GM23248 (cell line): ENCODE measurements around the gene GFRA1. TPM values are rescaled to one million over a fixed set of nuclear protein-coding genes. Genes with fewer than 3 reads are reported as not detected.
A peak's percentile ranks its signal among the peaks of the same experiment; 100 is the strongest.

Experiments
- DNase-seq: peaks from one replicate; pipeline ENCODE4 v3.0.0-alpha.2; 2015
- H2AFZ ChIP-seq: fragments of 200-600 bp; sonication (generic); 2 replicates; pipeline ENCODE4 v1.6.1; 2016; ENCODE audit warnings: antibody characterized with exemption
- H3F3A ChIP-seq: fragments of 200-600 bp; sonication (generic); 2 replicates; pipeline ENCODE4 v1.6.1; 2016; ENCODE audit warnings: mild to moderate bottlenecking, antibody characterized with exemption, mixed run types; ENCODE audit not compliant: insufficient read depth
- H3K27ac ChIP-seq: fragments of 200-600 bp; sonication (generic); 2 replicates; pipeline ENCODE4 v1.5.1; 2016; ENCODE audit warnings: mild to moderate bottlenecking
- H3K27me3 ChIP-seq: fragments of 200-600 bp; sonication (generic); replicated peaks from 2 replicates; pipeline ENCODE4 v1.6.1; 2016; ENCODE audit warnings: mild to moderate bottlenecking; ENCODE audit not compliant: insufficient read depth
- H3K36me3 ChIP-seq: fragments of 200-600 bp; sonication (generic); 2 replicates; pipeline ENCODE4 v1.6.1; 2016; ENCODE audit warnings: low read depth, mild to moderate bottlenecking
- H3K4me1 ChIP-seq: fragments of 200-600 bp; sonication (generic); 2 replicates; pipeline ENCODE4 v1.6.1; 2016; ENCODE audit warnings: mild to moderate bottlenecking; ENCODE audit not compliant: insufficient read depth
- H3K4me2 ChIP-seq: fragments of 200-600 bp; sonication (generic); one replicate; pipeline ENCODE4 v1.6.1; 2016; ENCODE audit warnings: mild to moderate bottlenecking; ENCODE audit not compliant: unreplicated experiment
- H3K4me3 ChIP-seq: fragments of 200-600 bp; sonication (generic); 2 replicates; pipeline ENCODE4 v1.5.1; 2016; ENCODE audit warnings: mild to moderate bottlenecking
- H3K79me2 ChIP-seq: fragments of 200-600 bp; sonication (generic); 2 replicates; pipeline ENCODE4 v1.6.1; 2016; ENCODE audit warnings: mild to moderate bottlenecking; ENCODE audit not compliant: insufficient read depth
- H3K9ac ChIP-seq: fragments of 200-600 bp; sonication (generic); 2 replicates; pipeline ENCODE4 v1.6.1; 2016; ENCODE audit warnings: mild to moderate bottlenecking
- H3K9me2 ChIP-seq: fragments of 200-600 bp; sonication (generic); 2 replicates; pipeline ENCODE4 v1.6.1; 2016; ENCODE audit warnings: mixed run types, mild to moderate bottlenecking, moderate library complexity; ENCODE audit not compliant: insufficient read depth
- H3K9me3 ChIP-seq: fragments of 200-600 bp; sonication (generic); one replicate; pipeline ENCODE4 v1.6.1; 2017; ENCODE audit warnings: low read depth
- H4K20me1 ChIP-seq: fragments of 200-600 bp; sonication (generic); 2 replicates; pipeline ENCODE4 v1.6.0; 2016; ENCODE audit not compliant: insufficient read depth
- EZH2 ChIP-seq: fragments of 200-600 bp; sonication (generic); IDR thresholded peaks from 2 replicates; pipeline ENCODE4 v1.6.1; 2018; ENCODE audit warnings: antibody characterized with exemption, mild to moderate bottlenecking; ENCODE audit not compliant: insufficient read depth, poor library complexity, severe bottlenecking
- EZH2phosphoT487 ChIP-seq: fragments of 200-600 bp; sonication (generic); IDR thresholded peaks from 2 replicates; pipeline ENCODE4 v1.6.1; 2018; ENCODE audit warnings: antibody characterized with exemption, moderate library complexity, mild to moderate bottlenecking, low read depth; ENCODE audit not compliant: insufficient read depth
- WGBS, 2 experiments: methylation state at CpG; one replicate each; pipeline ENCODE4 v1.1.6; 2015 to 2017; ENCODE audit warnings: low lambda C conversion rate in 2 of 2, low coverage in 1 of 2; ENCODE audit errors: missing lambda C conversion rate in 2 of 2; 5-methylcytosine and 5-hydroxymethylcytosine counted together
- in situ Hi-C: fragments of 300-500 bp; cut with MboI; formaldehyde crosslinking; loops from 2 replicates; pipeline ENCODE4 v1.15.0; 2020
- polyA plus RNA-seq: library from polyadenylated mRNA; unstranded; fragments of >200 nt; fragmentation: Nextera tagmentation; extraction: Ambion mirVana; gene quantifications from 2 replicates; pipeline ENCODE4 v1.2.1, GENCODE V29; 2016
- total RNA-seq: library from RNA; depleted of rRNA; stranded (reverse); fragments of >200 nt; shearing (Covaris generic); gene quantifications from 2 replicates; pipeline ENCODE4 v1.2.3, GENCODE V29; 2014; rRNA removed

GFRA1 gene, protein sequence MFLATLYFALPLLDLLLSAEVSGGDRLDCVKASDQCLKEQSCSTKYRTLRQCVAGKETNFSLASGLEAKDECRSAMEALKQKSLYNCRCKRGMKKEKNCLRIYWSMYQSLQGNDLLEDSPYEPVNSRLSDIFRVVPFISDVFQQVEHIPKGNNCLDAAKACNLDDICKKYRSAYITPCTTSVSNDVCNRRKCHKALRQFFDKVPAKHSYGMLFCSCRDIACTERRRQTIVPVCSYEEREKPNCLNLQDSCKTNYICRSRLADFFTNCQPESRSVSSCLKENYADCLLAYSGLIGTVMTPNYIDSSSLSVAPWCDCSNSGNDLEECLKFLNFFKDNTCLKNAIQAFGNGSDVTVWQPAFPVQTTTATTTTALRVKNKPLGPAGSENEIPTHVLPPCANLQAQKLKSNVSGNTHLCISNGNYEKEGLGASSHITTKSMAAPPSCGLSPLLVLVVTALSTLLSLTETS
- total RNA-seq (5.0 and 8.1 TPM in 2 replicates), polyA plus RNA-seq (5.2 and 6.7 TPM in 2 replicates)

DNA sequence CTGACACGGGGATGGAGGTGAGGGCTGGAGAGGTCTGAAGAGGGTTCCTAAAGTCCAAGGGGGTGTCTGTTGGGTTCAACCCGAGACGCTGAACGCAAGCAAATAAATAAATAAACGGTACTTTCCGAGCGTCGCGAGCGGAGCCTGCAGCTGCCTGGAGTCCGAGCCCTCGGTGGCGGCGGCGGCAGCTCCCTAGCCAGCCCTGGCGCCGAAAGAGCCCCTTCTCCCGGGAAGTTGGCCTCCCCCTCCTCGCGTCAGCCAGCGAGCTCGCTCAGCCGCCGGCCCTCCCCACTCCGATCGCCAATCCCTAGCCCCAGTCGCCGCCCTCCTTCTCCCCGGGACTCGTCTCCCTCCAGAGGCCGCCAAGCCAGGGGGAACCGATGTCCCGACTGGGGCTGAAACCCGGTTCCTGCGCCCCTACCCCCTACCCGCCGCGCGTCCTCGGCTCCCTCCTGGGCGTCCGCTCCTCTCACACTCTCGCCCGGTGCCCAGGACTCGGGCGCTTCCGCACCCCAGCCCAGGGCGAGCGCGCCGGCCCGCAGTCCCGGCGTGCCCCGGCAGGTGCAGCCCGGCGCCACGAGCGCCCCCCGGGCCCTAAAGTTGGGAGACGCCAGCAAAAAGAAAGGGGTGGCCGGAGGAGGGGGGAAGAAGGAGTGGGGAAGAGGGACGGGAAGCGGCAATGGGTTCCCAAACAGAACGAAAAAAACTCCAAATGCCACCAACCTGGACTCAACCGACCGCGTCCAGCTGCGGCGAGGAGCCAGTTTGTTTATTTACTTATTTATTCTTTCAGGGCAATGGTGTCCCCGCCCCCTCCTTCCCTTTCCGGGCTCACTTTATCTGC, at the start of gene GFRA1:
Gene GFRA1, minus strand, starts transcription at position 767 of the 844 bp plus-strand sequence. CDS start 1,177 bp downstream, outside the sequence.
- Histone ChIP-seq H3K9me3 (no peaks in the 10 kb centered on the region), H3K4me3 (peak within 1 kb of the TSS; percentile 76), H3K4me2 (peak within 1 kb of the TSS; percentile 97), H3K27me3 (peaks cover 52% of the 10 kb centered on the region), H4K20me1 (no peaks in the 10 kb centered on the region), H2AFZ (peak within 1 kb of the TSS; percentile 80), H3K27ac (no peak within 1 kb of the TSS), H3K79me2 (no peaks in the 10 kb centered on the region), H3K9me2 (no peaks in the 10 kb centered on the region), H3F3A (no peaks in the 10 kb centered on the region), H3K9ac (no peak within 1 kb of the TSS), H3K36me3 (no peaks in the 10 kb centered on the region), H3K4me1 (0 out of 2 replicates have a peak, but pooled peaks cover 13% of the 10 kb centered on the region)
- WGBS, 2 experiments, result 1 to 4% methylated on average over 52 to 66 of the region's 72 CpGs
- DNase-seq, result peak; percentile 56
- in situ Hi-C loops, result no loop called here
- TF ChIP-seq EZH2, result peak; percentile 56
- TF ChIP-seq EZH2phosphoT487, result no peak

DNA sequence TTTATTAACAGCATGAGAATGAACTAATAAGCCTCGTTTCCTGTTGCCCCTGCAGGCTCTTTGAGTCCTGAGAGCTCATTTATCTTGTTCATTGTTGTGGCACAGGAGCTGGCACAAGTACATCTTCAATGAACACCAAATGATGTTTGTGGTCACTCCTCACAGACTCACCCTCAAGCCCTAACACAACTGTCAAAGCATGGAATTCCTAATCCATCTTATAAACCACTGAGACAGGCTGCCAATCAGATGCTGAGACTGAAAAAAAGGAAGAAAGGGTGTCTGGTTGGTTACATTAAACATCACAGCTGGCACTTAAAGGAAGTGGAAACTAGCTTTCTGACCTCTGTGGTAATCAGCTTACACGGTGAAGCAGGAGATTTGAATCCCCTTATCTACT, 43.5 kb upstream of the GFRA1 start:
- DNase-seq, result no peak
- H3K9me2 ChIP-seq, result no peaks in the 10 kb centered on the region
- whole genome bisulfite sequencing, 2 experiments, result 15 to 22% methylated on average over 2 of the region's 2 CpGs
- no peaks in the 10 kb centered on the region for H3K79me2 ChIP-seq
- in situ Hi-C loops, result no loop called here
- no peaks in the 10 kb centered on the region for H3K4me1 ChIP-seq
- H3K9ac ChIP-seq, result no peak overlapping the region
- no peak overlapping the region for H3K27ac ChIP-seq
- no peak overlapping the region for H3K4me3 ChIP-seq
- no peaks in the 10 kb centered on the region for H3K9me3 ChIP-seq
- no peak for TF ChIP-seq EZH2phosphoT487
- no peak for TF ChIP-seq EZH2
- no peak overlapping the region for H3K4me2 ChIP-seq
- H3K27me3 ChIP-seq, result no peaks in the 10 kb centered on the region
- H3F3A ChIP-seq, result no peaks in the 10 kb centered on the region
- no peaks in the 10 kb centered on the region for H4K20me1 ChIP-seq
- no peaks in the 10 kb centered on the region for H3K36me3 ChIP-seq
- H2AFZ ChIP-seq, result no peak overlapping the region

DNA sequence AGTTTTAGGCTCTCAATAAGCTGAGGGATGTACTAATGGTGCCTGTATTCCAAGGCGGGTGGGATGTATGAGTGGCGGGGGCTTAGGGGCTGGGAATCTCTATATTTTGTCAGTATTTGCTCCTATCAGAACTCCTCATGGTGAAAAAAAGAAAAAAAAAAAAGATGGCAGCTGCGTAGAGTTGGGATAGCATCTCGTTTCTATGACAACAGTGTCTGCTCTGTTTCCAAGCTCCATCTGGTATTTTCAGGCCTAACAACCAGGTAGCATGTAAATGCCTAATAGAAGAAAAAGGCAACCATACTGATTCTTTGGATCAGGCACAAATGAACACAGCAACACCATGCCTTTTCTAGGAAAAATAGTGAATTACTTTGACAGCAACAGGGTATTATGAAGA, 39.5 kb upstream of the GFRA1 start:
- in situ Hi-C loops, result no loop called here
- Histone ChIP-seq H3K4me3 (no peak overlapping the region), H3F3A (no peaks in the 10 kb centered on the region), H4K20me1 (no peaks in the 10 kb centered on the region), H2AFZ (no peak overlapping the region), H3K79me2 (no peaks in the 10 kb centered on the region), H3K36me3 (no peaks in the 10 kb centered on the region), H3K27me3 (no peaks in the 10 kb centered on the region), H3K4me1 (no peaks in the 10 kb centered on the region), H3K4me2 (no peak overlapping the region), H3K9ac (no peak overlapping the region), H3K9me3 (no peaks in the 10 kb centered on the region), H3K9me2 (no peaks in the 10 kb centered on the region), H3K27ac (no peak overlapping the region)
- DNase-seq, result no peak
- WGBS, 2 experiments, result 35 to 50% methylated on average over 4 of the region's 4 CpGs
- TF ChIP-seq EZH2phosphoT487, result no peak
- no peak for TF ChIP-seq EZH2

DNA sequence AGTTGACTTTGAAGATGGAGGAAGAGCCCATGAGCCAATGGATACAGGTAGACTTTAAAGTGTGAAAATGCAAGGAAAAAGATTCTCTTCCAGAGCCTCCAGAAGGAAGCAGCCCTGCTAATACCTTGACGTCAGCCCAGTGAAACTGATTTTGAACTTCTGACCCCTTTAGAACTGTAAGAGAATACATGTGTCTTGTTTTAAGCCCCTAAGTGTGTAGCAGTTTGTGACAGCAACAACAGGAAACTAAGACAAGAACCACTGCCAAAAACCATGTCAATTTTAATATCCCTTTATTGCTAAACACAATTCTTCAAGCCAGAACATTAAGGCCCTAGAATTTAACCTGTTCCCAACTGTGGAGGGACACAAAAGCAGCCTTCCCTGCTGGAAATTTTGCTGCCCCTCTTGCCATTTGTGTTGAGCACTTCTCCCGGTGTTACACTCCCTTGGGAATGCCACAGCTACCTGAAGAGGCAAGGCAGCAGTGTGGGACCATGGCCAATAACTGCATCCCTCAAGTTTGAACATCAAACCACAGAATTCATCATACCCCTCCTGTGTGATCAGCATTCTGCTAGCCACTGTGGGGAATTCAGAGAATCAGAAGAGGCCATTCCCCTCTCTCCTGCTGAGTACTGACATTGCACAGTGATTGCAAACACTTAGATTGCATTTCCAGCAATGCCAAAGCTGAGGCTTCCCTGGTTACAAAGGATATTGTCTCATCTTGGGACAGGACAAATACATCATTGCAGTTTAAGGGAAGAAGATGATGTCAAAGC, 38.9 kb upstream of the GFRA1 start:
- H3K4me3 ChIP-seq, result no peak overlapping the region
- no peak overlapping the region for H3K4me2 ChIP-seq
- H3K36me3 ChIP-seq, result no peaks in the 10 kb centered on the region
- TF ChIP-seq EZH2phosphoT487 (no peak), EZH2 (no peak)
- no peaks in the 10 kb centered on the region for H3K4me1 ChIP-seq
- no peak overlapping the region for H2AFZ ChIP-seq
- H3K27me3 ChIP-seq, result no peaks in the 10 kb centered on the region
- no peaks in the 10 kb centered on the region for H3K9me3 ChIP-seq
- no peak overlapping the region for H3K9ac ChIP-seq
- no peak overlapping the region for H3K27ac ChIP-seq
- no peaks in the 10 kb centered on the region for H4K20me1 ChIP-seq
- no peak for DNase-seq
- no peaks in the 10 kb centered on the region for H3K9me2 ChIP-seq
- no peaks in the 10 kb centered on the region for H3K79me2 ChIP-seq
- in situ Hi-C loops, result no loop called here
- 8 to 9% methylated on average over 2 of the region's 2 CpGs for WGBS, 2 experiments
- no peaks in the 10 kb centered on the region for H3F3A ChIP-seq
